ENCODE results near the gene NOTCH2.

The NOTCH2 gene

DNA sequence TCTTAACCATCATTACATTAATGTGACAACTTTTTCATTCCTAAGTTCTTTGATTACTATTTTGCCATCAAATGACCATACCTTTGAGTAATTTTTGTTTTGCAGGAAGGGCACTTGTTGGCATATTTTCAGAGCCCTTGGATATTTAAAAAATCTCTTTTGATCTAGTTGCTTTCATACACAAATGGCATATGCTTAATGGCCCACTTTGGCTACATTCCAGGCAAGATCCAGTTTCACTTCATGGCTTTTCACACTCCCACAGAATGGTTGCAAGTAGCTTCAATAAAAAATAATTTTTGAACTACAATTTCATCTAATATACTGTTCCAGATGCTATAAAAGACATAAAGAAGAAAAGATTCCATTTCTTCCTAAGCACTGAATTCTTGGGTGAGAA is 191.3 kb downstream of the NOTCH2 start:
- Histone ChIP-seq H3K79me2 (ENCODE audit: low read length) (no peaks in the 10 kb centered on the region), H3K27me3 (ENCODE audit: low read depth, low read length) (peaks cover 51% of the 10 kb centered on the region), H3K4me1 (ENCODE audit: low read length) (no peaks in the 10 kb centered on the region), H3K4me3 (ENCODE audit: low read length) (no peak overlapping the region), H3K36me3 (replicated peaks; ENCODE audit: low read depth, low read length) (no peaks in the 10 kb centered on the region), H3K9ac (ENCODE audit: low read length) (no peak overlapping the region), H3K4me2 (ENCODE audit: low read length) (no peak overlapping the region), H4K20me1 (ENCODE audit: insufficient read depth, low read length) (no peaks in the 10 kb centered on the region), H3K9me3 (ENCODE audit: insufficient read depth, low read length) (no peaks in the 10 kb centered on the region), H3K27ac (ENCODE audit: low read length) (no peak overlapping the region), H2AFZ (ENCODE audit: low read depth, low read length) (no peak overlapping the region)
- TF ChIP-seq EZH2phosphoT487 (IDR thresholded peaks at IDR 0.05; ENCODE audit: low read depth) (no peak), CTCF (IDR thresholded peaks at IDR 0.05; ENCODE audit: low read depth, low read length) (no peak)

GRCh38 chr1:119874186-119874585 is 195.3 kb downstream of the NOTCH2 start:
- no peak overlapping the region for H2AFZ ChIP-seq (ENCODE audit: low read depth, low read length)
- H3K9ac ChIP-seq (ENCODE audit: low read length): no peak overlapping the region
- no peaks in the 10 kb centered on the region for H3K36me3 ChIP-seq (replicated peaks; ENCODE audit: low read depth, low read length)
- peaks cover 65% of the 10 kb centered on the region for H3K27me3 ChIP-seq (ENCODE audit: low read depth, low read length)
- H3K79me2 ChIP-seq (ENCODE audit: low read length): no peaks in the 10 kb centered on the region
- no peak overlapping the region for H3K4me3 ChIP-seq (ENCODE audit: low read length)
- no peak overlapping the region for H3K27ac ChIP-seq (ENCODE audit: low read length)
- no peak for TF ChIP-seq EZH2phosphoT487 (IDR thresholded peaks at IDR 0.05; ENCODE audit: low read depth)
- no peak for TF ChIP-seq CTCF (IDR thresholded peaks at IDR 0.05; ENCODE audit: low read depth, low read length)
- peaks cover 4% of the 10 kb centered on the region; the same call in 1 of the 2 replicates for H3K4me1 ChIP-seq (ENCODE audit: low read length)
- H3K4me2 ChIP-seq (ENCODE audit: low read length): no peak overlapping the region
- no peaks in the 10 kb centered on the region for H4K20me1 ChIP-seq (ENCODE audit: insufficient read depth, low read length)
- no peaks in the 10 kb centered on the region for H3K9me3 ChIP-seq (ENCODE audit: insufficient read depth, low read length)

DNA sequence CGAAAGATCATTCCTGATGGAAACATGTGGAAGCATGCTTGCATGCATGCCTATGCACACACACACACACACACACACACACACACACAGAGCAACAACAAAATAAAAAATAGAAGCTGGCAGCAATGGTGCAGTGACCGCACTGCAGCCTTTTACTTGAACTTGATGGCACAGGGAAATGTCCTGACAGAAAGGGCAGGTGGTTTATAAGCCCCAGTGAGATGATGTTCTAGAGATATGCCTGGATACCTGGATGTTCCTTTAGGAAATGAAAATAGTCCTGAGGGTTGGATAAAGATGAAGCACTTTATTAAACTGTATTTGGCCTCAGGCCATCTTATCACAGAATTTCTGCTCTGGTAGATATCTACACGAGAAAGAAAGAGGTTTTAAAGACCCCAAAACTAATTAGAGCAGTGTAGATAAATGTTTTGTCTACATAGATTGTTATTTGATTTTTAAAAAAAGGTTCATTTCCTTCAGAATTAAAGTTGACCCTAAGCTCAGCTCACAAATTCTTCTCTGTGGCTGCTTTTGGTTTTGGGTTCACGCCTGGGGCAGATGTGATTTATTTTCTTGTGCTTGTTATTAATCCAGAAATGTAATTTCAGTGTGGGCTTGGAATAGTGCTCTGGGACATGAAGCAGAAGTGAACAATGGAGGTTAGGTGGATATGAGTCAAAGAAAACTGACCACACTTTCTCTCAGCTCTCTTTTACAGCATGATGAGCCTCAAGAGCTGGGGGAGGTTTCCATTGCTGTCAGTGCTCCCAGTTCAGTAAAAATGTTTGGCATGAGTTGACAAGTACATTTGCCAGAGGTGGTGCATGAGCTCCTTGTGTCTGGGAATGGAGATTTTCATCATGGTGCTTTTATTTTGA is 196.1 kb downstream of the NOTCH2 start:
- Histone ChIP-seq H3K79me2 (ENCODE audit: low read length) (no peaks in the 10 kb centered on the region), H3K4me1 (ENCODE audit: low read length) (peaks cover 4% of the 10 kb centered on the region; the same call in 1 of the 2 replicates), H3K27ac (ENCODE audit: low read length) (no peak overlapping the region), H3K36me3 (replicated peaks; ENCODE audit: low read depth, low read length) (no peaks in the 10 kb centered on the region), H3K4me2 (ENCODE audit: low read length) (no peak overlapping the region), H3K9ac (ENCODE audit: low read length) (no peak overlapping the region), H4K20me1 (ENCODE audit: insufficient read depth, low read length) (no peaks in the 10 kb centered on the region), H3K9me3 (ENCODE audit: insufficient read depth, low read length) (no peaks in the 10 kb centered on the region), H3K4me3 (ENCODE audit: low read length) (no peak overlapping the region), H3K27me3 (ENCODE audit: low read depth, low read length) (peaks cover 66% of the 10 kb centered on the region), H2AFZ (ENCODE audit: low read depth, low read length) (no peak overlapping the region)
- TF ChIP-seq EZH2phosphoT487 (IDR thresholded peaks at IDR 0.05; ENCODE audit: low read depth) (no peak), CTCF (IDR thresholded peaks at IDR 0.05; ENCODE audit: low read depth, low read length) (no peak)

DNA sequence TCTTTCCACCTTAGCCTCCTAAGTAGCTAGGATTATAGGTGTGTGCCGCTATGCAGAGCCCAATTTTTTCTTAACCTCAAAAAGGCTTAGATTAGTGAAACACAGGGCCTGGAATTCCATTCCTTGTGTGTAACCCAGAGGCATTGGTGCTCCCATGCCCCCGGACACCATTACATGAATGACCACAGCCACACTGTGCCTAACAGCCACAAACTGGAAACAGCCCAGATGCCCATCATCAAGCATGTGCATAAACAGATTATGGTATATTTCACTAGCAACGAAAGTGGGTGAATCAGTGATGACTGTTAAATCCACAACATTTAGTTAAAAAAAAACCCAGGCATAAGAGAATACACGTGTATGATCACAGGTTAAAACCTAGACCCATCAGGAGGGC is 197.6 kb downstream of the NOTCH2 start:
- peaks cover 4% of the 10 kb centered on the region; the same call in 1 of the 2 replicates for H3K4me1 ChIP-seq (ENCODE audit: low read length)
- H3K27ac ChIP-seq (ENCODE audit: low read length): no peak overlapping the region
- no peak overlapping the region for H2AFZ ChIP-seq (ENCODE audit: low read depth, low read length)
- H3K79me2 ChIP-seq (ENCODE audit: low read length): no peaks in the 10 kb centered on the region
- TF ChIP-seq CTCF (IDR thresholded peaks at IDR 0.05; ENCODE audit: low read depth, low read length): no peak
- TF ChIP-seq EZH2phosphoT487 (IDR thresholded peaks at IDR 0.05; ENCODE audit: low read depth): no peak
- peaks cover 61% of the 10 kb centered on the region for H3K27me3 ChIP-seq (ENCODE audit: low read depth, low read length)
- no peaks in the 10 kb centered on the region for H3K36me3 ChIP-seq (replicated peaks; ENCODE audit: low read depth, low read length)
- no peak overlapping the region for H3K9ac ChIP-seq (ENCODE audit: low read length)
- H3K9me3 ChIP-seq (ENCODE audit: insufficient read depth, low read length): no peaks in the 10 kb centered on the region
- no peaks in the 10 kb centered on the region for H4K20me1 ChIP-seq (ENCODE audit: insufficient read depth, low read length)
- H3K4me2 ChIP-seq (ENCODE audit: low read length): no peak overlapping the region
- H3K4me3 ChIP-seq (ENCODE audit: low read length): no peak overlapping the region
